Subcutaneous adipose tissue (tissue), 4 donors: ENCODE data around the gene ESYT2. TPM values are rescaled to one million over a fixed set of nuclear protein-coding genes. Genes with fewer than 3 reads are reported as not detected.

Experiments used
- CTCF ChIP-seq: fragments of 450-650 bp; IDR thresholded peaks from one replicate; pipeline ENCODE4 v1.5.1; 2016; ENCODE audit warnings: low read depth, mild to moderate bottlenecking, control low read depth, antibody characterized with exemption, moderate library complexity
- total RNA-seq, 4 donors: library from RNA; depleted of rRNA; stranded (reverse); fragments of >200 nt; gene quantifications; one replicate each; pipeline ENCODE4 v1.1.0, GENCODE V29; 2016

The ESYT2 gene
- total RNA-seq, 4 donors from 2014 or later: 86.2 to 124 (median 106) TPM

- TF ChIP-seq CTCF: no peak
Measured at GRCh38 chr7:158860394-158860793, 31.1 kb upstream of the ESYT2 start.

- TF ChIP-seq CTCF: no peak
Measured at GRCh38 chr7:158858592-158859503, 29.5 kb upstream of the ESYT2 start.

GRCh38 chr7:158856883-158857668, 27.8 kb upstream of the ESYT2 start:
- no peak for TF ChIP-seq CTCF

- TF ChIP-seq CTCF: no peak
Measured at GRCh38 chr7:158854681-158855081, 25.4 kb upstream of the ESYT2 start.

GRCh38 chr7:158850545-158851102, 21.3 kb upstream of the ESYT2 start:
- TF ChIP-seq CTCF: no peak

GRCh38 chr7:158849768-158850544, 20.6 kb upstream of the ESYT2 start:
- TF ChIP-seq CTCF: no peak

GRCh38 chr7:158849442-158849767, 20.1 kb upstream of the ESYT2 start:
- no peak for TF ChIP-seq CTCF
